ENCODE data around the gene SEC24C. TPM values are rescaled to one million over a fixed set of nuclear protein-coding genes. Genes with fewer than 3 reads are reported as not detected.

The SEC24C gene
- total RNA-seq, 1 donor from 2014 or later: 96.5 TPM

DNA sequence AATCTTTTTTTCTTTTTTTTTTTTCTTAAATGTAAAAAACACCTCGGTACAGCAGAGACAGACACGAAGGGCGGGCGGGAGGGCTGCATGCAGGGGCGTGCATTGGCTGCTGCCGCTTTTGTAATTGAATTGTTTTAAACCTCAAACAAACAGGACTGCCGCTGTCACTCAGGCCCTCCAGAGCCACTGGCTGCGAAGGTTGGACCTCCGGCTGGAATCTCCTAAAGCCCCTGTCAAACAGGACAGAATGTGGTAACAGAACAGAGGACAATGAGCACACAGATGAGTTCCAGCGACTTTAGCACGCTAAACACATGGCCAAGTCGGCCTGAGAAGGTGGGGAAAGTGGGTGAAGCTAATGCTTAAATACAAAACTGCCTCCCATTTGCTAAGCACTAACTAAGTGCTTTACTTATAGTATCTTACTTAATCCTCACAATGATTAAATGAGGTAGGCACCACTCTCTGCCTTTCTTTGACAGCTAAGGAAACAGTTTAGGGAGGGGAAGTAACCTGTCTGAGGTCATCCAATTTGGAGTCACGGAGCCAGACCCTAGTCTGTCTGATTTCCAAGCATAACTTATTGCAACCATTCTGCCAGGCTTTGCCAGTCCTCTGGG is 70.2 kb downstream of the SEC24C start:
- Mint-ChIP-seq H3K9me3 (ENCODE audit: low read depth) (no peaks in the 10 kb centered on the region), H3K4me1 (ENCODE audit: low read depth) (peaks cover 4% of the 10 kb centered on the region), H3K27ac (no peak overlapping the region), H3K27me3 (no peaks in the 10 kb centered on the region), H3K4me3 (ENCODE audit: low read depth) (no peak overlapping the region), H3K36me3 (ENCODE audit: insufficient read depth) (peaks cover 6% of the 10 kb centered on the region)
- DNase-seq (ENCODE audit: low spot score, unreplicated experiment): no peak
- TF ChIP-seq CTCF (IDR thresholded peaks at IDR 0.05; ENCODE audit: unreplicated experiment): no peak

DNA sequence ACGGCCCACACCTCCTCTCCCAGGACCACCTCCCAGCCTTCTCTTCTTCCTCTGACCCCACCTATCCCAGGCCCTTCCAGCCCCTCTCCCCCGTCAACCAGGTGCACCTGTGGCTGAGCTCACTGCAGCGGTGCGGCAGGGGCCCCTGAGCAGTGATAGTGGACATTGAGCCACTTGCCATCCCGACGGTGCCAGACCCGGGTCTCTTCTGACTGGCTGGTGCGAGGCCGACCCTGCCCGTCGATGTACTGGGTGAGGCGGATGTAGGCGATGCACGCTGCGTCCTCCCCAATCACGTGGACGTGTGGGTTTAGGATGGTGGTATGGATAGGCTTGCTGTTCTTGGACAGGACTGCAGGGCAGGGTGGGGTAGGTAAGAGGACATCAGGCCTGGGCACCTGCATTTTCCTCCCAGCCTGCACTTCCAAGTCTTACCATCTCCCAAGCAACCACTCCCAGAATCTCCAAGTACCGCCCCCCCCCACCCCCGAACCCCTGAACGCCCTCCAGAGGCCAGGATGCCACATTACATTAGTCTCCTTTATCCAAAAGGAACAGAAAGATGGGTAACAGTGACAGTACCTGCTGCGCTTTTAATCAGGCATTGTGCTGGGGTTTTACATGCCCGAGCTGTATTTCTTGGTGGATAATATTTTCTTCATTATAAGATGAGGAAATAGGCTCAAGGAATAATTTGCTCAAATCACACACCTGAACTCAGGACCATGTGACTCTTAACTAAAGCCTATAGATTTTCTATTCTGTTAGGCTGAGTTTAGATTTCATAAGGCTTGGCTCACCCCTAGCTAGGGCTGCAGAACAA is 70.9 kb downstream of the SEC24C start:
- Mint-ChIP-seq H3K4me1 (ENCODE audit: low read depth) (peaks cover 6% of the 10 kb centered on the region), H3K27me3 (no peaks in the 10 kb centered on the region), H3K9me3 (ENCODE audit: low read depth) (no peaks in the 10 kb centered on the region), H3K4me3 (ENCODE audit: low read depth) (no peak overlapping the region), H3K36me3 (ENCODE audit: insufficient read depth) (peaks cover 6% of the 10 kb centered on the region), H3K27ac (no peak overlapping the region)
- no peak for DNase-seq (ENCODE audit: low spot score, unreplicated experiment)
- peak; percentile 16 for TF ChIP-seq CTCF (IDR thresholded peaks at IDR 0.05; ENCODE audit: unreplicated experiment)

DNA sequence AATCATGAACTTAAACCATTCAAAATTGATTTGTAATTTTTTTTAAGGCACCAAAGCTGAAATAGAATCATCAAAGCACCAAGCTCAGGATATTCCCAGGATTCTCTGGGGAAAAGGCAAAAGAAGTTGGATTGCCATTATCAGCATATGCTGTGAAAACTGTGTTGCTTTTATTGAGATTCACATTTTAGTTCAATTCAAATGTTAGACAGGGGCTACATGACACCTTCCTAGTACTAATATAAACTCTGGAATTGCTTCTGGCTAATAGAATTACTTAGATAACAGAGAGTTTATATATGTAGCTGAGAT is 71.5 kb downstream of the SEC24C start:
- Mint-ChIP-seq H3K4me3 (ENCODE audit: low read depth) (no peak overlapping the region), H3K4me1 (ENCODE audit: low read depth) (peaks cover 3% of the 10 kb centered on the region), H3K9me3 (ENCODE audit: low read depth) (no peaks in the 10 kb centered on the region), H3K36me3 (ENCODE audit: insufficient read depth) (peaks cover 6% of the 10 kb centered on the region), H3K27ac (no peak overlapping the region), H3K27me3 (no peaks in the 10 kb centered on the region)
- TF ChIP-seq CTCF (IDR thresholded peaks at IDR 0.05; ENCODE audit: unreplicated experiment): no peak
- DNase-seq (ENCODE audit: low spot score, unreplicated experiment): no peak

- peaks cover 3% of the 10 kb centered on the region for H3K4me1 Mint-ChIP-seq (ENCODE audit: low read depth)
- no peak for TF ChIP-seq CTCF (IDR thresholded peaks at IDR 0.05; ENCODE audit: unreplicated experiment)
- H3K4me3 Mint-ChIP-seq (ENCODE audit: low read depth): no peak overlapping the region
- H3K36me3 Mint-ChIP-seq (ENCODE audit: insufficient read depth): peaks cover 8% of the 10 kb centered on the region
- H3K27me3 Mint-ChIP-seq: peaks cover 4% of the 10 kb centered on the region
- no peaks in the 10 kb centered on the region for H3K9me3 Mint-ChIP-seq (ENCODE audit: low read depth)
- no peak for DNase-seq (ENCODE audit: low spot score, unreplicated experiment)
- H3K27ac Mint-ChIP-seq: no peak overlapping the region
Observed at GRCh38 chr10:73816917-73817729, 73.0 kb downstream of the SEC24C start.

GRCh38 chr10:73817826-73818225 is 73.7 kb downstream of the SEC24C start:
- Mint-ChIP-seq H3K4me3 (ENCODE audit: low read depth) (no peak overlapping the region), H3K27ac (no peak overlapping the region), H3K36me3 (ENCODE audit: insufficient read depth) (peaks cover 8% of the 10 kb centered on the region), H3K4me1 (ENCODE audit: low read depth) (peaks cover 3% of the 10 kb centered on the region), H3K27me3 (peaks cover 7% of the 10 kb centered on the region), H3K9me3 (ENCODE audit: low read depth) (no peaks in the 10 kb centered on the region)
- DNase-seq (ENCODE audit: low spot score, unreplicated experiment): no peak
- no peak for TF ChIP-seq CTCF (IDR thresholded peaks at IDR 0.05; ENCODE audit: unreplicated experiment)
